GM12891 (cell line): ENCODE measurements around the gene PADI6.

Source experiments
- POLR2A ChIP-seq: IDR thresholded peaks from 2 replicates; pipeline ENCODE4 v1.6.1; 2011; ENCODE audit warnings: low read depth, low read length, control low read depth
- POLR2AphosphoS5 ChIP-seq: IDR thresholded peaks from 2 replicates; pipeline ENCODE4 v1.6.1; 2011; ENCODE audit warnings: low read depth, low read length, control low read depth
- TAF1 ChIP-seq: IDR thresholded peaks from 2 replicates; pipeline ENCODE4 v1.6.1; 2011; ENCODE audit warnings: low read depth, low read length, control low read depth

- TF ChIP-seq POLR2AphosphoS5 (no peak), POLR2A (no peak), TAF1 (no peak)
Measured at GRCh38 chr1:17356387-17357026, 15.5 kb upstream of the PADI6 start.
